ENCODE results near the gene EPG5. TPM values are rescaled to one million over a fixed set of nuclear protein-coding genes. Genes with fewer than 3 reads are reported as not detected.

EPG5 gene
- total and polyA plus RNA-seq, 2 donors from 2014 or later, result 4.8 to 32.5 TPM

- TF ChIP-seq CTCF (IDR thresholded peaks at IDR 0.05; ENCODE audit: borderline replicate concordance, extremely low read depth, insufficient read depth), result no peak
- DNase-seq (no peak), FAIRE-seq (no peak)
- no peak overlapping the region for H3K27ac ChIP-seq (ENCODE audit: low read depth in 2 of 2, low read length in 2 of 2)
- intact Hi-C loops (cut with DNase I), result no loop called here
- no peaks in the 10 kb centered on the region for H3K4me1 ChIP-seq (ENCODE audit: control insufficient read depth in 2 of 3, insufficient read depth in 2 of 3, low read depth in 1 of 3, low read length in 3 of 3)
- H3K9me3 ChIP-seq (ENCODE audit: control insufficient read depth in 2 of 3, insufficient read depth in 1 of 3, low read length in 3 of 3), result no peaks in the 10 kb centered on the region
- peaks cover 3 to 41% (median 14%) of the 10 kb centered on the region in 3 donors for H3K36me3 ChIP-seq (ENCODE audit: control insufficient read depth in 2 of 3, insufficient read depth in 3 of 3, low read length in 3 of 3)
- no peaks in the 10 kb centered on the region for H3K27me3 ChIP-seq (ENCODE audit: control insufficient read depth, insufficient read depth, low read length)
- H3K9ac ChIP-seq (ENCODE audit: low read length in 3 of 3), result no peak overlapping the region
- no peak overlapping the region for H3K4me3 ChIP-seq (ENCODE audit: low read length in 3 of 3)
Measured at GRCh38 chr18:45870419-45870818, 96.7 kb downstream of the EPG5 start.

DNA sequence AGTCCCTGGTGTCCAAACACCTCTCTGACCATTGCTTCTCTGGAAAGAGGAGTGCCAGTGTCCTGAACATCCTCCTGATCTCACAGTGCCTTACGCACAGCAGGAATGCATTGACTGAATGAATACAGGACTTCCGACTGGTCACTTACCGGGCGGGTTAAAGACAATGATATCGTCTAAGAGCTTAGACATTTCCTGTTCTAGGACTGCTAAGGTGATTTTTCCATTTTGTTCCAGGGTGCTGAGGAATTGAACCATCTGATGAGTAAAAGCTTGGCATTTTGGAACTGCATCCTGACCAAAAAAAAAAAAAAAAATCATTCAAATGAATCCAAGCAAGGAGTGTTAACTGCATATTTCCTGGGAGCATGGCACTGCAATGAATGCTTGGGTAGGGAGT is 101.7 kb downstream of the EPG5 start:
- Histone ChIP-seq H3K27ac (ENCODE audit: low read depth in 2 of 2, low read length in 2 of 2) (no peak overlapping the region), H3K36me3 (ENCODE audit: control insufficient read depth in 2 of 3, insufficient read depth in 3 of 3, low read length in 3 of 3) (peaks cover 8 to 47% (median 23%) of the 10 kb centered on the region in 3 donors), H3K27me3 (ENCODE audit: control insufficient read depth, insufficient read depth, low read length) (no peaks in the 10 kb centered on the region), H3K4me3 (ENCODE audit: low read length in 3 of 3) (no peak overlapping the region), H3K9me3 (ENCODE audit: control insufficient read depth in 2 of 3, insufficient read depth in 1 of 3, low read length in 3 of 3) (no peaks in the 10 kb centered on the region), H3K4me1 (ENCODE audit: control insufficient read depth in 2 of 3, insufficient read depth in 2 of 3, low read depth in 1 of 3, low read length in 3 of 3) (no peaks in the 10 kb centered on the region), H3K9ac (ENCODE audit: low read length in 3 of 3) (no peak overlapping the region)
- no peak for FAIRE-seq
- intact Hi-C loops (cut with DNase I), result no loop called here
- no peak for DNase-seq
- TF ChIP-seq CTCF (IDR thresholded peaks at IDR 0.05; ENCODE audit: borderline replicate concordance, extremely low read depth, insufficient read depth), result no peak

GRCh38 chr18:45864081-45864480 is 103.0 kb downstream of the EPG5 start:
- no peak for DNase-seq
- TF ChIP-seq CTCF (IDR thresholded peaks at IDR 0.05; ENCODE audit: borderline replicate concordance, extremely low read depth, insufficient read depth), result no peak
- no peak overlapping the region for H3K4me3 ChIP-seq (ENCODE audit: low read length in 3 of 3)
- no peaks in the 10 kb centered on the region for H3K27me3 ChIP-seq (ENCODE audit: control insufficient read depth, insufficient read depth, low read length)
- H3K4me1 ChIP-seq (ENCODE audit: control insufficient read depth in 2 of 3, insufficient read depth in 2 of 3, low read depth in 1 of 3, low read length in 3 of 3), result peaks cover 0 to 2% (median 0%) of the 10 kb centered on the region in 3 donors
- peaks cover 8 to 49% (median 31%) of the 10 kb centered on the region in 3 donors for H3K36me3 ChIP-seq (ENCODE audit: control insufficient read depth in 2 of 3, insufficient read depth in 3 of 3, low read length in 3 of 3)
- intact Hi-C loops (cut with DNase I), result no loop called here
- no peak overlapping the region for H3K9ac ChIP-seq (ENCODE audit: low read length in 3 of 3)
- no peak for FAIRE-seq
- no peak overlapping the region for H3K27ac ChIP-seq (ENCODE audit: low read depth in 2 of 2, low read length in 2 of 2)
- no peaks in the 10 kb centered on the region for H3K9me3 ChIP-seq (ENCODE audit: control insufficient read depth in 2 of 3, insufficient read depth in 1 of 3, low read length in 3 of 3)

- DNase-seq (no peak), FAIRE-seq (no peak)
- no peaks in the 10 kb centered on the region for H3K9me3 ChIP-seq (ENCODE audit: control insufficient read depth in 2 of 3, insufficient read depth in 1 of 3, low read length in 3 of 3)
- no peak overlapping the region for H3K27ac ChIP-seq (ENCODE audit: low read depth in 2 of 2, low read length in 2 of 2)
- H3K9ac ChIP-seq (ENCODE audit: low read length in 3 of 3), result no peak overlapping the region
- no peak for TF ChIP-seq CTCF (IDR thresholded peaks at IDR 0.05; ENCODE audit: borderline replicate concordance, extremely low read depth, insufficient read depth)
- H3K27me3 ChIP-seq (ENCODE audit: control insufficient read depth, insufficient read depth, low read length), result no peaks in the 10 kb centered on the region
- H3K36me3 ChIP-seq (ENCODE audit: control insufficient read depth in 2 of 3, insufficient read depth in 3 of 3, low read length in 3 of 3), result peaks cover 8 to 55% (median 34%) of the 10 kb centered on the region in 3 donors
- H3K4me3 ChIP-seq (ENCODE audit: low read length in 3 of 3), result no peak overlapping the region
- intact Hi-C loops (cut with DNase I), result no loop called here
- peaks cover 0 to 2% (median 0%) of the 10 kb centered on the region in 3 donors for H3K4me1 ChIP-seq (ENCODE audit: control insufficient read depth in 2 of 3, insufficient read depth in 2 of 3, low read depth in 1 of 3, low read length in 3 of 3)
Measured at GRCh38 chr18:45863469-45863868, 103.7 kb downstream of the EPG5 start.

Data from kidney (tissue), 14 donors.